Loucy (cell line): ENCODE results near the gene CHST11.

ENCODE experiments used
- EZH2phosphoT487 ChIP-seq: fragments of 200-600 bp; IDR thresholded peaks from 2 replicates; pipeline ENCODE4 v1.6.1; 2018; ENCODE audit warnings: antibody characterized with exemption, mild to moderate bottlenecking, moderate library complexity, borderline replicate concordance
- TF ChIP-seq, protein P1 (sequence below): fragments of 200-600 bp; sonication (generic); conservative IDR thresholded peaks from 2 replicates; pipeline ENCODE4 v1.5.1; 2014; ENCODE audit warnings: mild to moderate bottlenecking, antibody characterized with exemption, low read length

- TF ChIP-seq, protein P1, sequence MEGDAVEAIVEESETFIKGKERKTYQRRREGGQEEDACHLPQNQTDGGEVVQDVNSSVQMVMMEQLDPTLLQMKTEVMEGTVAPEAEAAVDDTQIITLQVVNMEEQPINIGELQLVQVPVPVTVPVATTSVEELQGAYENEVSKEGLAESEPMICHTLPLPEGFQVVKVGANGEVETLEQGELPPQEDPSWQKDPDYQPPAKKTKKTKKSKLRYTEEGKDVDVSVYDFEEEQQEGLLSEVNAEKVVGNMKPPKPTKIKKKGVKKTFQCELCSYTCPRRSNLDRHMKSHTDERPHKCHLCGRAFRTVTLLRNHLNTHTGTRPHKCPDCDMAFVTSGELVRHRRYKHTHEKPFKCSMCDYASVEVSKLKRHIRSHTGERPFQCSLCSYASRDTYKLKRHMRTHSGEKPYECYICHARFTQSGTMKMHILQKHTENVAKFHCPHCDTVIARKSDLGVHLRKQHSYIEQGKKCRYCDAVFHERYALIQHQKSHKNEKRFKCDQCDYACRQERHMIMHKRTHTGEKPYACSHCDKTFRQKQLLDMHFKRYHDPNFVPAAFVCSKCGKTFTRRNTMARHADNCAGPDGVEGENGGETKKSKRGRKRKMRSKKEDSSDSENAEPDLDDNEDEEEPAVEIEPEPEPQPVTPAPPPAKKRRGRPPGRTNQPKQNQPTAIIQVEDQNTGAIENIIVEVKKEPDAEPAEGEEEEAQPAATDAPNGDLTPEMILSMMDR = no peak
- TF ChIP-seq EZH2phosphoT487 = no peak
Observed at GRCh38 chr12:104415342-104415980, 41.3 kb upstream of the CHST11 start.
